Measurements from ENCODE around the gene EFHD2. TPM values are rescaled to one million over a fixed set of nuclear protein-coding genes. Genes with fewer than 3 reads are reported as not detected.
"Not testable (repeated sequence)": the region's sequence is repeated elsewhere in the genome, so short reads cannot be mapped to it uniquely, and the experiment has no call there.

Gene EFHD2
- total and polyA plus RNA-seq, 12 donors = 47.4 to 119 (median 87.9) TPM

- Histone ChIP-seq H3K27ac (peak overlapping the region in 1 of 5 donors; percentile 37), H3K4me3 (no peak overlapping the region), H3K9me3 (replicated peaks in 1 of 3) (no peaks in the 10 kb centered on the region), H3K4me1 (replicated peaks in 1 of 2) (peaks cover 0 to 26% of the 10 kb centered on the region in 2 donors), H3K27me3 (no peaks in the 10 kb centered on the region), H3K36me3 (replicated peaks in 1 of 2) (no peaks in the 10 kb centered on the region)
- TF ChIP-seq CTCF (IDR thresholded peaks at IDR 0.05) (no peak), POLR2A (IDR thresholded peaks at IDR 0.05) (no peak)
- intact Hi-C loops (cut with DNase I) = no loop called here
- peak in 3 of 7 donors; percentile 40 to 68 (median 41) for DNase-seq
- WGBS, 4 donors = 45 to 51% (median 48%) methylated on average over 10 of the region's 10 CpGs
These were observed 50.4 kb downstream of the EFHD2 start for GRCh38 chr1:15459771-15460707.

GRCh38 chr1:15460708-15461095 is 51.0 kb downstream of the EFHD2 start:
- Histone ChIP-seq H3K36me3 (replicated peaks in 1 of 2) (no peaks in the 10 kb centered on the region), H3K27ac (peak overlapping the region in 1 of 5 donors; percentile 37), H3K9me3 (replicated peaks in 1 of 3) (no peaks in the 10 kb centered on the region), H3K4me3 (no peak overlapping the region), H3K4me1 (replicated peaks in 1 of 2) (peaks cover 0 to 26% of the 10 kb centered on the region in 2 donors), H3K27me3 (no peaks in the 10 kb centered on the region)
- intact Hi-C loops (cut with DNase I) = no loop called here
- TF ChIP-seq POLR2A (IDR thresholded peaks at IDR 0.05) = no peak
- TF ChIP-seq CTCF (IDR thresholded peaks at IDR 0.05) = no peak
- 83 to 87% (median 84%) methylated on average over 9 of the region's 9 CpGs for WGBS, 4 donors
- no peak for DNase-seq

- WGBS, 4 donors = 74 to 84% (median 77%) methylated on average over 9 to 14 of the region's 15 CpGs
- DNase-seq = not testable (repeated sequence)
These were observed 53.5 kb downstream of the EFHD2 start for GRCh38 chr1:15463064-15463800.

GRCh38 chr1:15463926-15464322 is 54.2 kb downstream of the EFHD2 start:
- H3K36me3 ChIP-seq (replicated peaks in 1 of 2); DNase-seq; H3K4me3 ChIP-seq; H3K9me3 ChIP-seq (replicated peaks in 1 of 3); intact Hi-C loops (cut with DNase I); H3K27me3 ChIP-seq: not testable (repeated sequence)
- H3K27ac ChIP-seq = peak overlapping the region in 2 of 5 donors; percentile 61 to 68
- 89 to 95% (median 92%) methylated on average over 5 of the region's 5 CpGs for WGBS, 4 donors
- H3K4me1 ChIP-seq (replicated peaks in 1 of 2) = peaks cover 0 to 20% of the 10 kb centered on the region in 2 donors

More at GRCh38 chr1:15463064-15463800, 53.5 kb downstream of the EFHD2 start:
- H3K27me3 ChIP-seq; H3K36me3 ChIP-seq (replicated peaks in 1 of 2); H3K9me3 ChIP-seq (replicated peaks in 1 of 3); intact Hi-C loops (cut with DNase I); H3K4me3 ChIP-seq: not testable (repeated sequence)
- Histone ChIP-seq H3K4me1 (replicated peaks in 1 of 2) (peaks cover 0 to 26% of the 10 kb centered on the region in 2 donors), H3K27ac (peak overlapping the region in 1 of 5 donors; percentile 61)

GRCh38 chr1:15465674-15466073 is 56.0 kb downstream of the EFHD2 start:
- intact Hi-C loops (cut with DNase I) = no loop called here
- no peak overlapping the region for H3K4me3 ChIP-seq
- DNase-seq = no peak
- peaks cover 0 to 7% of the 10 kb centered on the region in 2 donors for H3K4me1 ChIP-seq (replicated peaks in 1 of 2)
- H3K27me3 ChIP-seq = no peaks in the 10 kb centered on the region
- TF ChIP-seq POLR2A (IDR thresholded peaks at IDR 0.05) (no peak), CTCF (IDR thresholded peaks at IDR 0.05) (no peak)
- H3K27ac ChIP-seq = no peak overlapping the region
- H3K36me3 ChIP-seq (replicated peaks in 1 of 2) = no peaks in the 10 kb centered on the region
- H3K9me3 ChIP-seq (replicated peaks in 1 of 3) = no peaks in the 10 kb centered on the region
- WGBS, 4 donors = 79 to 84% (median 81%) methylated on average over 7 of the region's 7 CpGs

- intact Hi-C loops (cut with DNase I); H3K4me3 ChIP-seq; H3K4me1 ChIP-seq (replicated peaks in 1 of 2); H3K27ac ChIP-seq; H3K36me3 ChIP-seq (replicated peaks in 1 of 2); H3K27me3 ChIP-seq; H3K9me3 ChIP-seq (replicated peaks in 1 of 3); DNase-seq: not testable (repeated sequence)
- 94 to 96% (median 94%) methylated on average over 19 to 22 of the region's 22 CpGs for WGBS, 4 donors
These were observed 57.4 kb downstream of the EFHD2 start for GRCh38 chr1:15466955-15467625.
